Suprapubic skin (tissue), 4 donors: ENCODE data around the gene CLCN6. TPM values are rescaled to one million over a fixed set of nuclear protein-coding genes. Genes with fewer than 3 reads are reported as not detected.

Experiments used
- DNase-seq, 2 donors: peaks; one replicate each; pipeline ENCODE4 v3.0.0-alpha.2; 2019; ENCODE audit warnings: low spot score in 2 of 2
- H3K27ac ChIP-seq: fragments of 200-600 bp; sonication (generic); one replicate; pipeline ENCODE4 v1.5.1; 2019
- H3K27me3 ChIP-seq: fragments of 200-600 bp; sonication (generic); one replicate; pipeline ENCODE4 v1.5.1; 2019
- H3K36me3 ChIP-seq: fragments of 200-600 bp; sonication (generic); one replicate; pipeline ENCODE4 v1.5.1; 2019
- H3K4me1 ChIP-seq: fragments of 200-600 bp; sonication (generic); one replicate; pipeline ENCODE4 v1.5.1; 2019
- H3K4me3 ChIP-seq: fragments of 200-600 bp; sonication (generic); one replicate; pipeline ENCODE4 v1.5.1; 2019; ENCODE audit warnings: mild to moderate bottlenecking
- H3K9me3 ChIP-seq: fragments of 200-600 bp; sonication (generic); one replicate; pipeline ENCODE4 v1.5.1; 2019
- EP300 ChIP-seq: sonication (generic); formaldehyde crosslinking; IDR thresholded peaks from one replicate; pipeline ENCODE4 v1.6.1; 2017; ENCODE audit warnings: antibody characterized with exemption
- POLR2A ChIP-seq, 2 donors: fragments of 450-650 bp; IDR thresholded peaks; one replicate each; pipeline ENCODE4 v1.6.1; 2017; ENCODE audit warnings: antibody characterized with exemption in 2 of 2, mild to moderate bottlenecking in 2 of 2, moderate library complexity in 2 of 2
- POLR2AphosphoS5 ChIP-seq, 3 donors: sonication (generic); formaldehyde crosslinking; IDR thresholded peaks; one replicate each; pipeline ENCODE4 v1.6.1; 2017; ENCODE audit warnings: antibody characterized with exemption in 3 of 3
- WGBS: methylation state at CpG from one replicate; pipeline ENCODE4 v1.1.5; 2018; 5-methylcytosine and 5-hydroxymethylcytosine counted together
- total RNA-seq, 4 donors: library from RNA; depleted of rRNA; stranded (reverse); fragments of >200 nt; gene quantifications; one replicate each; pipeline ENCODE4 v1.1.0, GENCODE V29; 2016
- TF ChIP-seq, protein P1 (sequence below), 2 donors: fragments of 200-600 bp in 1 of 2; fragments of 450-650 bp in 1 of 2; sonication (generic) in 1 of 2; IDR thresholded peaks; one replicate each; pipeline ENCODE4 v1.5.1; 2016 to 2019; ENCODE audit warnings: antibody characterized with exemption in 2 of 2, mild to moderate bottlenecking in 1 of 2, moderate library complexity in 1 of 2

Gene CLCN6
- total RNA-seq, 4 donors from 2014 or later = 6.2 to 22.5 (median 10.2) TPM

DNA sequence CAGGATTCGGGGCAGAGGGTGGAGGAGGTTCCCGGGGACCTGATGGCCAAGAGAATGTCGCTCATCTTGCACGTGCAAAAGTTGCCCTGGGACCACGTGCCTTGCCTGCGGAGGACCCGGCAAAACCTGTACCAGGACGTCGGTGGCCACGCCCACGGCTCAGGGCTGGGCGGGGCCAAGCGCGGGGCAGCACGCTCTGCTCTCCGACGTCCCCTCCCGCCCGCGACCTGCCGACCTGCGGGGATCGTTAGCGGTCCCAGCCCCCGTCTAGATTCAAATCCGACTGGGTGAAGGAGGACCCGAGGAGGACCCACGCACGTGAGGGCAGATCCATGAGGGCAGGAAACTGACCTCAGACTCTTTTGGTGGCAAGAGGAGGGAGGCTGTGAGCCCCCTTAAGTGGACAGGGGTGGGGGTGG lies 44.0 kb upstream of the CLCN6 start, which contains the start of gene C1orf167:
Gene C1orf167 (plus strand): TSS at position 206 of the 419 bp plus-strand sequence. CDS start 2,208 bp downstream, outside the sequence.
- DNase-seq = no peak
- TF ChIP-seq POLR2AphosphoS5 (IDR thresholded peaks at IDR 0.05) (no peak), EP300 (no peak), POLR2A (IDR thresholded peaks at IDR 0.05) (no peak)
- TF ChIP-seq, protein P1, sequence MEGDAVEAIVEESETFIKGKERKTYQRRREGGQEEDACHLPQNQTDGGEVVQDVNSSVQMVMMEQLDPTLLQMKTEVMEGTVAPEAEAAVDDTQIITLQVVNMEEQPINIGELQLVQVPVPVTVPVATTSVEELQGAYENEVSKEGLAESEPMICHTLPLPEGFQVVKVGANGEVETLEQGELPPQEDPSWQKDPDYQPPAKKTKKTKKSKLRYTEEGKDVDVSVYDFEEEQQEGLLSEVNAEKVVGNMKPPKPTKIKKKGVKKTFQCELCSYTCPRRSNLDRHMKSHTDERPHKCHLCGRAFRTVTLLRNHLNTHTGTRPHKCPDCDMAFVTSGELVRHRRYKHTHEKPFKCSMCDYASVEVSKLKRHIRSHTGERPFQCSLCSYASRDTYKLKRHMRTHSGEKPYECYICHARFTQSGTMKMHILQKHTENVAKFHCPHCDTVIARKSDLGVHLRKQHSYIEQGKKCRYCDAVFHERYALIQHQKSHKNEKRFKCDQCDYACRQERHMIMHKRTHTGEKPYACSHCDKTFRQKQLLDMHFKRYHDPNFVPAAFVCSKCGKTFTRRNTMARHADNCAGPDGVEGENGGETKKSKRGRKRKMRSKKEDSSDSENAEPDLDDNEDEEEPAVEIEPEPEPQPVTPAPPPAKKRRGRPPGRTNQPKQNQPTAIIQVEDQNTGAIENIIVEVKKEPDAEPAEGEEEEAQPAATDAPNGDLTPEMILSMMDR (IDR thresholded peaks at IDR 0.05) = no peak
- 12% methylated on average over 5 of the region's 29 CpGs for WGBS
- Histone ChIP-seq H3K27me3 (peaks cover 15% of the 10 kb centered on the region), H3K36me3 (no peaks in the 10 kb centered on the region), H3K4me3 (no peak within 1 kb of the TSS), H3K9me3 (no peaks in the 10 kb centered on the region), H3K27ac (no peak within 1 kb of the TSS), H3K4me1 (peaks cover 6% of the 10 kb centered on the region)

DNA sequence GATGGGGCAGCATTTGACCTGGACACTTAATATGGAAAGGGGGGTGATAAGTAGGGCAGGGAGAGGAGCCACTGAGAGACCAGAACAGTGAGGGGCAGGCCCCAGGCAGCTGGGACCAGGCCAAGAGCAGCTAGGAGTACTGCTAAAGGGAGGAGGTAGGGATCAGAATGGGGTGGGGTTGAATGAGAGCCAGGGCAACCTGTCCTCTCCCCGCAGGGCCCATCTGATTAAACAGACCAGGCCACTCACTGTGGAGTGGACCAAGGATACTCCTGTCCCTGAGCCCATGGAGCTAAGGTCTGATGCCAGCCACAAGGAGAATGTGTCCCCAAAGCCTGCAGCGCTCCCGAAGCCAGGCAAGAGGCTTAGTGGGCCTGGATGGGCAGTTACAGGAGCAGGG lies 41.9 kb upstream of the CLCN6 start:
- Histone ChIP-seq H3K27me3 (peaks cover 15% of the 10 kb centered on the region), H3K4me3 (no peak overlapping the region), H3K27ac (no peak overlapping the region), H3K4me1 (peaks cover 6% of the 10 kb centered on the region), H3K9me3 (no peaks in the 10 kb centered on the region), H3K36me3 (no peaks in the 10 kb centered on the region)
- no peak for DNase-seq
- WGBS = 88% methylated on average over 1 of the region's 3 CpGs
- TF ChIP-seq POLR2A (IDR thresholded peaks at IDR 0.05) = no peak
- TF ChIP-seq POLR2AphosphoS5 (IDR thresholded peaks at IDR 0.05) = no peak
- TF ChIP-seq EP300 = no peak
- TF ChIP-seq, protein P1 (IDR thresholded peaks at IDR 0.05) = no peak

DNA sequence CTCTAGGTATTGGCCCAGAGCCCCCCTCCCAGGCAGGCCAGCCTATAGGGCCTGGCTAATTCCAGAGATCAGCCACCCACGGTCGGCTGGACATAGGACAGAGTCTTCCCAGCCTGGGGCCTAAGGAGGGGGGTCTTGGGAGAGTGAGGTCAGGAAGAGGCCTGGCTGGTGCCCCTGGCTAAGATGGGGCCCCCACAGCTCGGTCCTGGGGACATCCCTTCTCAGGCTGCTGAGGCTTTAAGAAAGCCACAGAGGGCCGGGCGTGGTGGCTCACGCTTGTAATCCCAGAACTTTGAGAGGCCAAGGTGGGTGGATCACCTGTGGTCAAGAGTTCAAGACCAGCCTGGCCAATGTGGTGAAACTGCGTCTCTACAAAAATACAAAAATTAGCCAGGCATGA lies 41.5 kb upstream of the CLCN6 start:
- Histone ChIP-seq H3K27me3 (peaks cover 15% of the 10 kb centered on the region), H3K9me3 (no peaks in the 10 kb centered on the region), H3K36me3 (no peaks in the 10 kb centered on the region), H3K4me3 (no peak overlapping the region), H3K4me1 (peaks cover 6% of the 10 kb centered on the region), H3K27ac (no peak overlapping the region)
- 82% methylated on average over 5 of the region's 7 CpGs for WGBS
- no peak for DNase-seq
- TF ChIP-seq EP300 (no peak), POLR2AphosphoS5 (IDR thresholded peaks at IDR 0.05) (no peak), POLR2A (IDR thresholded peaks at IDR 0.05) (no peak)
- TF ChIP-seq, protein P1 (IDR thresholded peaks at IDR 0.05) = no peak

DNA sequence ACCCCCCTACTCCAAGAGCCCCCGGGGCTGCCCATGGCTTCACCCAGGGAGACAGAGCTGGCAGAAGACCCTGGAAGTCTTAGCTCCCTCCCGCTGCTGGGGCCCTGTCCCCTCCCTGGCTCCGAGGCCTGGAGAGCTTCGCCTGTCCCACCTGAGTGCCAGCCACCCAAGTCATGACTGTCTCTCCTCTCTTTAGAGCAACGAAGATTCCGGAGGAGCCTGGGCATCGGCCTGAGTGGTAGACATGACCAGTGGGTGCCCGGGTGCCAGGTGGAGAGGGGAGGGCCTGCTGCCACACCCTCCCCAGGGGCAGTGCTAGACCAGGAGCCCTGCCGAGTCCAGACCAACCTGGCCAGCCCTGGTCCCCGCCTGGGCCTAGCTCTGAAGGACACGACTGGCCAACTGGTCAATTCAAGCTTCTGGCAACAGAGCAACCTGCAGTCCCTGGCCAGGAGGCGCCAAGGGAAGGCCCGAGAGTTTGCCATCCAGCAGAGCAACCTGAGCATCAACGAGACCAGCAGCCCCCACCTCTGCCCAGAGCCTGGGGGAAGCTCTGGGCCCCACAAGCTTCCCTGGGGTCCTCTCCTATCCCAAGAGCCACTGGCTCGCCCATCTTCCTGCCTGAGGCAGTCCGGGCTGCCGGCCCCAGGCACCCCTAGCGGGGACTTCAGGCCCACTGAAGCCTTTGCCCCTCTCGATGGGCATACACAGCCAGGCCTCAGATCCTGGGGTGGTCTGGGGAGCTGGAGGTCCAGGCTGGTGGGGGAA lies 40.1 kb upstream of the CLCN6 start:
- peaks cover 15% of the 10 kb centered on the region for H3K27me3 ChIP-seq
- WGBS = 90% methylated on average over 5 of the region's 19 CpGs
- no peak for DNase-seq
- no peaks in the 10 kb centered on the region for H3K36me3 ChIP-seq
- no peaks in the 10 kb centered on the region for H3K9me3 ChIP-seq
- H3K27ac ChIP-seq = no peak overlapping the region
- no peak for TF ChIP-seq EP300
- TF ChIP-seq, protein P1 (IDR thresholded peaks at IDR 0.05) = no peak
- no peak for TF ChIP-seq POLR2A (IDR thresholded peaks at IDR 0.05)
- no peak for TF ChIP-seq POLR2AphosphoS5 (IDR thresholded peaks at IDR 0.05)
- H3K4me3 ChIP-seq = no peak overlapping the region
- H3K4me1 ChIP-seq = peaks cover 6% of the 10 kb centered on the region

DNA sequence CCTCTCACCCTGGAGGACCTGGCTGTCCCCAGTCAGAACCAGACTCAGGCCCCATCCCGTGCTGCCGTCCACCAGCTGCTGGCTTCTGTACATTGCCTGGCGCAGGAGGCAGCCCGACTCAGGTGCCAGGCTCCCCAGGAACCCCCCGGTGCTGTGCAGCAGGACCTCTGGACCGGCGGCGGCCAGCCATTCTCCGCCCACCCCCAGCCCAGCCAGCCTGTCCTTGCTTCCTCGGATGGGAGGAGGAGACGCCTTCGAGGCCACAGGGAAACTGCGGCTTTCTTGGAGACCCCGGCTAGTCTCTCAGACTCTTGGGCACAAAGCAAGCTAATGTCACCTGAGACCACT lies 39.6 kb upstream of the CLCN6 start:
- no peaks in the 10 kb centered on the region for H3K36me3 ChIP-seq
- TF ChIP-seq, protein P1 (IDR thresholded peaks at IDR 0.05) = no peak
- TF ChIP-seq POLR2AphosphoS5 (IDR thresholded peaks at IDR 0.05) (no peak), POLR2A (IDR thresholded peaks at IDR 0.05) (no peak), EP300 (no peak)
- WGBS = no CpG with 5 or more reads among the region's 14 CpGs
- peaks cover 12% of the 10 kb centered on the region for H3K27me3 ChIP-seq
- DNase-seq = no peak
- peaks cover 6% of the 10 kb centered on the region for H3K4me1 ChIP-seq
- H3K9me3 ChIP-seq = no peaks in the 10 kb centered on the region
- no peak overlapping the region for H3K4me3 ChIP-seq
- no peak overlapping the region for H3K27ac ChIP-seq
